ENCODE measurements around the gene AGK. TPM values are rescaled to one million over a fixed set of nuclear protein-coding genes. Genes with fewer than 3 reads are reported as not detected.

The AGK gene, protein sequence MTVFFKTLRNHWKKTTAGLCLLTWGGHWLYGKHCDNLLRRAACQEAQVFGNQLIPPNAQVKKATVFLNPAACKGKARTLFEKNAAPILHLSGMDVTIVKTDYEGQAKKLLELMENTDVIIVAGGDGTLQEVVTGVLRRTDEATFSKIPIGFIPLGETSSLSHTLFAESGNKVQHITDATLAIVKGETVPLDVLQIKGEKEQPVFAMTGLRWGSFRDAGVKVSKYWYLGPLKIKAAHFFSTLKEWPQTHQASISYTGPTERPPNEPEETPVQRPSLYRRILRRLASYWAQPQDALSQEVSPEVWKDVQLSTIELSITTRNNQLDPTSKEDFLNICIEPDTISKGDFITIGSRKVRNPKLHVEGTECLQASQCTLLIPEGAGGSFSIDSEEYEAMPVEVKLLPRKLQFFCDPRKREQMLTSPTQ
- total RNA-seq (2021) (41.9 and 47.4 TPM in 2 replicates), Bru-seq, nascent RNA (percentile 78 among the genes with signal in this experiment), BruChase-seq, experiment 1, labeled RNA remaining after a 2-hour chase (percentile 75 among the genes with signal in this experiment), BruChase-seq, experiment 2, labeled RNA remaining after a 6-hour chase (percentile 74 among the genes with signal in this experiment)
- long read RNA-seq, transcript AGK-201 (16 exons, 3,849 nt), result major isoform, 26 of 76 reads
- long read RNA-seq, partial matches to known transcripts, result 36 of 76 reads
- long read RNA-seq, other reads (novel, unspliced or antisense), result 14 of 76 reads

- H3K4me1 ChIP-seq (ENCODE audit: insufficient read depth, low read length, poor library complexity, severe bottlenecking), result peaks cover 10% of the 10 kb centered on the region
- TF ChIP-seq, protein P1, sequence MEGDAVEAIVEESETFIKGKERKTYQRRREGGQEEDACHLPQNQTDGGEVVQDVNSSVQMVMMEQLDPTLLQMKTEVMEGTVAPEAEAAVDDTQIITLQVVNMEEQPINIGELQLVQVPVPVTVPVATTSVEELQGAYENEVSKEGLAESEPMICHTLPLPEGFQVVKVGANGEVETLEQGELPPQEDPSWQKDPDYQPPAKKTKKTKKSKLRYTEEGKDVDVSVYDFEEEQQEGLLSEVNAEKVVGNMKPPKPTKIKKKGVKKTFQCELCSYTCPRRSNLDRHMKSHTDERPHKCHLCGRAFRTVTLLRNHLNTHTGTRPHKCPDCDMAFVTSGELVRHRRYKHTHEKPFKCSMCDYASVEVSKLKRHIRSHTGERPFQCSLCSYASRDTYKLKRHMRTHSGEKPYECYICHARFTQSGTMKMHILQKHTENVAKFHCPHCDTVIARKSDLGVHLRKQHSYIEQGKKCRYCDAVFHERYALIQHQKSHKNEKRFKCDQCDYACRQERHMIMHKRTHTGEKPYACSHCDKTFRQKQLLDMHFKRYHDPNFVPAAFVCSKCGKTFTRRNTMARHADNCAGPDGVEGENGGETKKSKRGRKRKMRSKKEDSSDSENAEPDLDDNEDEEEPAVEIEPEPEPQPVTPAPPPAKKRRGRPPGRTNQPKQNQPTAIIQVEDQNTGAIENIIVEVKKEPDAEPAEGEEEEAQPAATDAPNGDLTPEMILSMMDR (conservative IDR thresholded peaks at IDR 0.05; ENCODE audit: low read depth, low read length), result no peak
- no peak for TF ChIP-seq EZH2 (IDR thresholded peaks at IDR 0.05; ENCODE audit: borderline replicate concordance, low read depth, low read length, poor library complexity, severe bottlenecking)
- H3K27me3 ChIP-seq (replicated peaks; ENCODE audit: insufficient read depth, low read depth, low read length, poor library complexity), result no peaks in the 10 kb centered on the region
- POLR2A ChIA-PET (ENCODE audit: low non-redundant PET), result no interaction called here
- H3K36me3 ChIP-seq (ENCODE audit: insufficient read depth, low read length, poor library complexity, severe bottlenecking), result no peaks in the 10 kb centered on the region
- CTCF ChIA-PET, result interaction anchor here (0.6 kb wide), 1 partner anchor 18 kb away, joined by 3 read pairs; no protein-coding TSS in a partner anchor
- peak within 1 kb of the TSS; percentile 56 for H3K27ac ChIP-seq (ENCODE audit: low read depth, low read length, poor library complexity, severe bottlenecking)
- BruUV-seq (replicated peaks), result no TSS peak
- no peaks in the 10 kb centered on the region for H3K9me3 ChIP-seq (ENCODE audit: low read depth, low read length, poor library complexity, severe bottlenecking)
- peak; percentile 89 for DNase-seq (ENCODE audit: low spot score)
- peak within 1 kb of the TSS; percentile 80 for H3K4me3 ChIP-seq (ENCODE audit: low read depth, low read length, poor library complexity, severe bottlenecking)
- intact Hi-C loops (cut with micrococcal nuclease; ENCODE audit: unreplicated experiment), result no loop called here
Observed at GRCh38 chr7:141551094-141551781, at the start of gene AGK. AGK (plus strand) TSS chr7:141551410; CDS start chr7:141555467, 4,057 bp downstream.

DNA sequence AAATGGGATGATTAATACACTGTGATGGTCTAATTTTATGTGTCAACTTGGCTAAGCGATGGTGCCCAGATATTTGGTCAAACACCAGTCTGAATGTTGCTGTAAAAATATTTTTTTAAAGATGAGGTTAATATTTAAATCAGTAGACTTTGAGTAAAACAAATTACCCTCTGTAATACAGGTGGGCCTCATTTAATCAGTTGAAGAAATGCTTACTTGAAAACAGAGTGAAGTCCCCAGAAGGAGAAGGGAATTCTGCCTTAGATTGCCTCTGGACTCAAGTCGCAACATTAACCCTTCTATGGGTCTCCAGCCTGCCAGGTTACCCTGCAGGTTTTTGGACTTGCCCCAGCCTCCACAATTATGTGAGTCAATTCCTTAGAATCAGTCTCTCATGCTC lies 49.8 kb upstream of the AGK start:
- POLR2A ChIA-PET (ENCODE audit: low non-redundant PET), result no interaction called here

GRCh38 chr7:141511316-141511675 lies 39.9 kb upstream of the AGK start:
- ChIA-PET CTCF (no interaction called here), POLR2A (ENCODE audit: low non-redundant PET) (no interaction called here)
- Histone ChIP-seq H3K27ac (ENCODE audit: low read depth, low read length, poor library complexity, severe bottlenecking) (no peak overlapping the region), H3K36me3 (ENCODE audit: insufficient read depth, low read length, poor library complexity, severe bottlenecking) (no peaks in the 10 kb centered on the region), H3K9me3 (ENCODE audit: low read depth, low read length, poor library complexity, severe bottlenecking) (no peaks in the 10 kb centered on the region), H3K27me3 (replicated peaks; ENCODE audit: insufficient read depth, low read depth, low read length, poor library complexity) (peaks cover 24% of the 10 kb centered on the region), H3K4me1 (ENCODE audit: insufficient read depth, low read length, poor library complexity, severe bottlenecking) (no peaks in the 10 kb centered on the region), H3K4me3 (ENCODE audit: low read depth, low read length, poor library complexity, severe bottlenecking) (no peak overlapping the region)
- TF ChIP-seq, protein P1 (conservative IDR thresholded peaks at IDR 0.05; ENCODE audit: low read depth, low read length), result no peak
- TF ChIP-seq EZH2 (IDR thresholded peaks at IDR 0.05; ENCODE audit: borderline replicate concordance, low read depth, low read length, poor library complexity, severe bottlenecking), result no peak
- no TSS peak for BruUV-seq (replicated peaks)
- intact Hi-C loops (cut with micrococcal nuclease; ENCODE audit: unreplicated experiment), result no loop called here
- DNase-seq (ENCODE audit: low spot score), result no peak

More for the DNA sequence above, 49.8 kb upstream of the AGK start:
- DNase-seq (ENCODE audit: low spot score), result no peak
- BruUV-seq (replicated peaks), result no TSS peak
- Histone ChIP-seq H3K9me3 (ENCODE audit: low read depth, low read length, poor library complexity, severe bottlenecking) (no peaks in the 10 kb centered on the region), H3K4me3 (ENCODE audit: low read depth, low read length, poor library complexity, severe bottlenecking) (no peak overlapping the region), H3K36me3 (ENCODE audit: insufficient read depth, low read length, poor library complexity, severe bottlenecking) (no peaks in the 10 kb centered on the region), H3K27me3 (replicated peaks; ENCODE audit: insufficient read depth, low read depth, low read length, poor library complexity) (no peaks in the 10 kb centered on the region), H3K4me1 (ENCODE audit: insufficient read depth, low read length, poor library complexity, severe bottlenecking) (no peaks in the 10 kb centered on the region), H3K27ac (ENCODE audit: low read depth, low read length, poor library complexity, severe bottlenecking) (no peak overlapping the region)
- intact Hi-C loops (cut with micrococcal nuclease; ENCODE audit: unreplicated experiment), result no loop called here
- TF ChIP-seq EZH2 (IDR thresholded peaks at IDR 0.05; ENCODE audit: borderline replicate concordance, low read depth, low read length, poor library complexity, severe bottlenecking), result no peak
- TF ChIP-seq, protein P1 (conservative IDR thresholded peaks at IDR 0.05; ENCODE audit: low read depth, low read length), result no peak
- CTCF ChIA-PET, result no interaction called here

All from A673 (cell line).